NT2/D1 (cell line): Measurements from ENCODE around the gene FER.

Source experiments
- DNase-seq: peaks from one replicate; pipeline ENCODE4 v3.0.0-alpha.2; 2011; ENCODE audit warnings: low read depth, low spot score
- H3K27me3 ChIP-seq: 2 replicates; pipeline ENCODE4 v1.6.0; 2011; ENCODE audit warnings: mild to moderate bottlenecking; ENCODE audit not compliant: insufficient read length, insufficient read depth
- H3K36me3 ChIP-seq: 2 replicates; pipeline ENCODE4 v1.6.1; 2011; ENCODE audit warnings: mild to moderate bottlenecking, low read length, mixed read lengths; ENCODE audit not compliant: insufficient read depth, insufficient read length
- H3K4me1 ChIP-seq: 2 replicates; pipeline ENCODE4 v1.5.1; 2011; ENCODE audit not compliant: insufficient read depth, insufficient read length
- H3K4me3 ChIP-seq: 2 replicates; pipeline ENCODE4 v1.5.1; 2011; ENCODE audit warnings: low read depth; ENCODE audit not compliant: insufficient read length
- H3K9ac ChIP-seq: 2 replicates; pipeline ENCODE4 v1.6.0; 2011; ENCODE audit warnings: low read depth; ENCODE audit not compliant: insufficient read length
- H3K9me3 ChIP-seq: 2 replicates; pipeline ENCODE4 v1.5.1; 2011; ENCODE audit warnings: mild to moderate bottlenecking, low read length; ENCODE audit not compliant: insufficient read depth
- SUZ12 ChIP-seq: IDR thresholded peaks from 2 replicates; pipeline ENCODE4 v1.6.1; 2011; ENCODE audit not compliant: insufficient read length, insufficient read depth; ENCODE audit errors: extremely low read depth
- YY1 ChIP-seq: IDR thresholded peaks from 2 replicates; pipeline ENCODE4 v1.6.1; 2011; ENCODE audit not compliant: insufficient read length, insufficient read depth
- ZNF274 ChIP-seq: IDR thresholded peaks from 2 replicates; pipeline ENCODE4 v1.6.1; 2011; ENCODE audit warnings: mild to moderate bottlenecking, low read depth, low read length

FER gene

GRCh38 chr5:109078448-109078847 is 330.8 kb downstream of the FER start:
- Histone ChIP-seq H3K9ac (no peak overlapping the region), H3K36me3 (no peaks in the 10 kb centered on the region), H3K4me3 (no peak overlapping the region), H3K4me1 (no peaks in the 10 kb centered on the region), H3K27me3 (no peaks in the 10 kb centered on the region), H3K9me3 (no peaks in the 10 kb centered on the region)
- no peak for TF ChIP-seq SUZ12
- DNase-seq, result no peak

- no peaks in the 10 kb centered on the region for H3K9me3 ChIP-seq
- no peaks in the 10 kb centered on the region for H3K36me3 ChIP-seq
- H3K4me3 ChIP-seq, result no peak overlapping the region
- no peaks in the 10 kb centered on the region for H3K27me3 ChIP-seq
- TF ChIP-seq SUZ12 (no peak), ZNF274 (no peak), YY1 (no peak)
- no peaks in the 10 kb centered on the region for H3K4me1 ChIP-seq
- DNase-seq, result no peak
- no peak overlapping the region for H3K9ac ChIP-seq
Measured at GRCh38 chr5:109080481-109080880, 332.8 kb downstream of the FER start.

DNA sequence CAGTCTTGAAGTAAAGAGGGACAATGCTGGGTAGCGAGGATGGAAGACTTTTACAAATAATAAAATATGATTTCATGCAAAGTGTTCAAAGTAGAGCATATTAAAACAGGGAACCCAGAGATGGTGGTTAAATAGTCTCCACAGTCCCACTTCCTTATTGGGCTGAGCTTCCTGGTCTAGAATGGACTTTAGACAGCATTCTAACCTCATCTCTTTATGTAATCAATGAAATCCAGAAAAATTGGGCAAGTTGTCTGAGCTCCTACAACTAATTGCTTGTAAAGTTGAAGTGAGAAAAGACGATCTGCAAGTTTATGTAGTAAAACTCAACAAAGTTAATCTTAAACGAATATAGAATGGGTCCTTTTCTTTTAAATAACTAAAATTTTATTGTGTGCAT is 333.2 kb downstream of the FER start:
- no peaks in the 10 kb centered on the region for H3K36me3 ChIP-seq
- no peak overlapping the region for H3K9ac ChIP-seq
- no peaks in the 10 kb centered on the region for H3K4me1 ChIP-seq
- H3K27me3 ChIP-seq, result no peaks in the 10 kb centered on the region
- TF ChIP-seq SUZ12 (no peak), YY1 (no peak), ZNF274 (no peak)
- no peak overlapping the region for H3K4me3 ChIP-seq
- DNase-seq, result no peak
- H3K9me3 ChIP-seq, result no peaks in the 10 kb centered on the region

GRCh38 chr5:109083937-109084336 is 336.2 kb downstream of the FER start:
- H3K4me1 ChIP-seq, result no peaks in the 10 kb centered on the region
- no peaks in the 10 kb centered on the region for H3K27me3 ChIP-seq
- H3K9ac ChIP-seq, result no peak overlapping the region
- no peak overlapping the region for H3K4me3 ChIP-seq
- no peaks in the 10 kb centered on the region for H3K36me3 ChIP-seq
- no peak for DNase-seq
- TF ChIP-seq YY1 (no peak), ZNF274 (no peak), SUZ12 (no peak)
- H3K9me3 ChIP-seq, result no peaks in the 10 kb centered on the region

DNA sequence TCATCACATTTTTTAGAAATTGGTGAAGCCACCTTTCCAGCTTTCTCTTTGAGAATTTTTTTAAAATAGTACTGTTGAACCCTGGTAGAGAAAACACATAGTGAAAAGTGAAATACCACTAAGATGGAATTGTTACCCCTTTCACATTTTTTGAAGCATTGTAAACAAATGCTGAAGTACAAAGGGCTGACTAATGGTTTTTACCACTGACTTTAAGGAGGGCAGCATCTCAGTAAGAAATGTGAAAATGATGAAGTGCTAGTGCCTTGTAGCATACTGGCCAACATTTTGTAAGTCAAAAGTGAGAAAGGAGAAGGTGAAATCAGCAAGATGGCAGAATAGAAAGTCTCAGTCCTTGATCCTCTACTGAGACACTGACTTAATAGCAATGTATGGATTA is 341.5 kb downstream of the FER start:
- H3K36me3 ChIP-seq, result no peaks in the 10 kb centered on the region
- TF ChIP-seq SUZ12 (no peak), ZNF274 (no peak), YY1 (no peak)
- H3K4me1 ChIP-seq, result no peaks in the 10 kb centered on the region
- no peak overlapping the region for H3K4me3 ChIP-seq
- H3K27me3 ChIP-seq, result no peaks in the 10 kb centered on the region
- H3K9ac ChIP-seq, result no peak overlapping the region
- no peak for DNase-seq
- H3K9me3 ChIP-seq, result no peaks in the 10 kb centered on the region

DNA sequence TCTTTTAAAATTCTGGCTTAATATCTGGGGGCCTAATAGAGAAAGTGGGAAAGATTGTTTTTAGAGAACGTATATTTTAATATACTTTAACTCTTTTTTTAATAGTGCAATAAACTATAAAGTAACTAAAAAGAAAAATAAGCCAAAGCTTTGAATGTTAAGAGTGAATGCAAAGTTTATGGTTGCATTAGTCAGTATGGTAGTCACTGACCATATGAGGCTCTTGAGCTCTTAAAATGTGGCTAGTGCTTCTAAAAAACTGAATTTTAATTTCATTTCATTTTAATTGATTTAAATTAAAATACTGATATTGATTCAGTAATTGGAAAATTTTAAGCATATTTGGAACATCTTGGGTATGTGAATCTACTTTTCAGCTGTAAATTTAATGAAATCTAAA is 351.4 kb downstream of the FER start:
- Histone ChIP-seq H3K4me3 (no peak overlapping the region), H3K4me1 (no peaks in the 10 kb centered on the region), H3K36me3 (no peaks in the 10 kb centered on the region), H3K27me3 (no peaks in the 10 kb centered on the region), H3K9ac (no peak overlapping the region), H3K9me3 (no peaks in the 10 kb centered on the region)
- DNase-seq, result no peak
- TF ChIP-seq YY1, result no peak
- TF ChIP-seq SUZ12, result no peak
- no peak for TF ChIP-seq ZNF274

GRCh38 chr5:109100971-109101370 is 353.3 kb downstream of the FER start:
- Histone ChIP-seq H3K9me3 (no peaks in the 10 kb centered on the region), H3K36me3 (no peaks in the 10 kb centered on the region), H3K27me3 (no peaks in the 10 kb centered on the region), H3K4me3 (no peak overlapping the region), H3K9ac (no peak overlapping the region), H3K4me1 (no peaks in the 10 kb centered on the region)
- TF ChIP-seq YY1 (no peak), SUZ12 (no peak), ZNF274 (no peak)
- DNase-seq, result no peak
